Neural cell (in vitro differentiated cells): ENCODE data around the gene TRMU. TPM values are rescaled to one million over a fixed set of nuclear protein-coding genes. Genes with fewer than 3 reads are reported as not detected.

Source experiments
- H2AFZ ChIP-seq: fragments of 200-600, 300-800 bp; sonication (generic), shearing (Covaris generic); 2 replicates; pipeline ENCODE4 v1.6.0; 2014; ENCODE audit warnings: low read depth, mild to moderate bottlenecking, antibody characterized with exemption, low read length, moderate library complexity
- H3F3A ChIP-seq: fragments of 200-600 bp; shearing (Covaris generic); 2 replicates; pipeline ENCODE4 v1.6.1; 2016; ENCODE audit warnings: mild to moderate bottlenecking, moderate library complexity, mixed read lengths, antibody characterized with exemption, low read length; ENCODE audit not compliant: insufficient read depth, poor library complexity, severe bottlenecking
- H3K27ac ChIP-seq: fragments of 200-600, 300-800 bp; sonication (generic), shearing (Covaris generic); 2 replicates; pipeline ENCODE4 v1.5.1; 2014; ENCODE audit warnings: mild to moderate bottlenecking, low read length, moderate library complexity
- H3K27me3 ChIP-seq: fragments of 300-800, 200-600 bp; sonication (generic), shearing (Covaris generic); 2 replicates; pipeline ENCODE4 v1.6.0; 2014; ENCODE audit warnings: mild to moderate bottlenecking, low read depth, low read length, moderate library complexity; ENCODE audit not compliant: insufficient read depth
- H3K36me3 ChIP-seq: fragments of 300-800, 200-600 bp; sonication (generic), shearing (Covaris generic); 2 replicates; pipeline ENCODE4 v1.5.1; 2014; ENCODE audit warnings: mild to moderate bottlenecking, antibody characterized with exemption, low read length, moderate library complexity; ENCODE audit not compliant: insufficient read depth
- H3K4me2 ChIP-seq: fragments of 300-800, 200-600 bp; sonication (generic), shearing (Covaris generic); 2 replicates; pipeline ENCODE4 v1.6.0; 2014; ENCODE audit warnings: mild to moderate bottlenecking, low read length
- H3K4me3 ChIP-seq: fragments of 300-800, 200-600 bp; sonication (generic), shearing (Covaris generic); 2 replicates; pipeline ENCODE4 v1.5.1; 2014; ENCODE audit warnings: mild to moderate bottlenecking, low read length, moderate library complexity
- H3K79me2 ChIP-seq: fragments of 200-600 bp; shearing (Covaris generic); replicated peaks from 2 replicates; pipeline ENCODE4 v1.6.0; 2014; ENCODE audit warnings: mild to moderate bottlenecking, low read length, moderate library complexity; ENCODE audit not compliant: insufficient read depth
- H3K9ac ChIP-seq: fragments of 300-800, 200-600 bp; sonication (generic), shearing (Covaris generic); 2 replicates; pipeline ENCODE4 v1.6.1; 2016; ENCODE audit warnings: mild to moderate bottlenecking, low read length, mixed read lengths
- H3K9me2 ChIP-seq: fragments of 200-600 bp; shearing (Covaris generic); 2 replicates; pipeline ENCODE4 v1.6.1; 2016; ENCODE audit warnings: mild to moderate bottlenecking, low read length, mixed read lengths; ENCODE audit not compliant: insufficient read depth
- H3K9me3 ChIP-seq: fragments of 200-600, 300-800 bp; sonication (generic), shearing (Covaris generic); 2 replicates; pipeline ENCODE4 v1.6.1; 2016; ENCODE audit warnings: mild to moderate bottlenecking, mixed run types, low read length, moderate library complexity, mixed read lengths
- H4K20me1 ChIP-seq: fragments of 200-600 bp; shearing (Covaris generic); 2 replicates; pipeline ENCODE4 v1.6.1; 2016; ENCODE audit warnings: mild to moderate bottlenecking, mixed run types; ENCODE audit not compliant: insufficient read depth
- EP300 ChIP-seq: fragments of 450-650 bp; conservative IDR thresholded peaks from 2 replicates; pipeline ENCODE4 v1.6.1; 2014; ENCODE audit warnings: antibody characterized with exemption, mild to moderate bottlenecking, moderate library complexity; ENCODE audit not compliant: poor library complexity, severe bottlenecking
- EZH2 ChIP-seq: fragments of 200-600, 300-800 bp; shearing (Covaris generic), sonication (generic); IDR thresholded peaks from 2 replicates; pipeline ENCODE4 v1.6.1; 2014; ENCODE audit warnings: antibody characterized with exemption, low read length, borderline replicate concordance, mild to moderate bottlenecking; ENCODE audit not compliant: insufficient read depth, poor library complexity, severe bottlenecking
- POLR2AphosphoS5 ChIP-seq: IDR thresholded peaks from 2 replicates; pipeline ENCODE4 v1.6.1; 2012
- RAD21 ChIP-seq: fragments of 450-650 bp; conservative IDR thresholded peaks from 2 replicates; pipeline ENCODE4 v1.6.1; 2014; ENCODE audit warnings: antibody characterized with exemption, mild to moderate bottlenecking, moderate library complexity
- REST ChIP-seq: IDR thresholded peaks from 2 replicates; pipeline ENCODE4 v1.6.1; 2012; ENCODE audit warnings: borderline replicate concordance
- SMC3 ChIP-seq: fragments of 450-650 bp; conservative IDR thresholded peaks from 2 replicates; pipeline ENCODE4 v1.6.1; 2014; ENCODE audit warnings: antibody characterized with exemption, mild to moderate bottlenecking, moderate library complexity; ENCODE audit not compliant: poor library complexity
- TAF1 ChIP-seq: IDR thresholded peaks from 2 replicates; pipeline ENCODE4 v1.6.1; 2012; ENCODE audit warnings: low read depth
- polyA plus RNA-seq: library from polyadenylated mRNA; depleted of rRNA; stranded (reverse); fragments of >200 nt; gene quantifications from 2 replicates; pipeline ENCODE4 v1.2.3, GENCODE V29; 2014
- TF ChIP-seq, protein P1 (sequence below): fragments of 450-650 bp; IDR thresholded peaks from 2 replicates; pipeline ENCODE4 v1.5.1; 2014; ENCODE audit warnings: antibody characterized with exemption, mild to moderate bottlenecking, moderate library complexity; ENCODE audit not compliant: poor library complexity, severe bottlenecking

TRMU gene
- polyA plus RNA-seq, 1 donor from 2014 or later, result 72.9 TPM

- Histone ChIP-seq H3K4me2 (no peak overlapping the region), H2AFZ (no peak overlapping the region), H3K4me3 (no peak overlapping the region)
These were observed 15.7 kb downstream of the TRMU start for GRCh38 chr22:46351131-46351735.

GRCh38 chr22:46351767-46352166, 16.3 kb downstream of the TRMU start:
- no peaks in the 10 kb centered on the region for H3K9me2 ChIP-seq
- no peaks in the 10 kb centered on the region for H3K9me3 ChIP-seq
- H3K4me2 ChIP-seq, result no peak overlapping the region
- TF ChIP-seq EZH2 (no peak), EP300 (no peak), SMC3 (no peak), REST (no peak)
- TF ChIP-seq, protein P1, sequence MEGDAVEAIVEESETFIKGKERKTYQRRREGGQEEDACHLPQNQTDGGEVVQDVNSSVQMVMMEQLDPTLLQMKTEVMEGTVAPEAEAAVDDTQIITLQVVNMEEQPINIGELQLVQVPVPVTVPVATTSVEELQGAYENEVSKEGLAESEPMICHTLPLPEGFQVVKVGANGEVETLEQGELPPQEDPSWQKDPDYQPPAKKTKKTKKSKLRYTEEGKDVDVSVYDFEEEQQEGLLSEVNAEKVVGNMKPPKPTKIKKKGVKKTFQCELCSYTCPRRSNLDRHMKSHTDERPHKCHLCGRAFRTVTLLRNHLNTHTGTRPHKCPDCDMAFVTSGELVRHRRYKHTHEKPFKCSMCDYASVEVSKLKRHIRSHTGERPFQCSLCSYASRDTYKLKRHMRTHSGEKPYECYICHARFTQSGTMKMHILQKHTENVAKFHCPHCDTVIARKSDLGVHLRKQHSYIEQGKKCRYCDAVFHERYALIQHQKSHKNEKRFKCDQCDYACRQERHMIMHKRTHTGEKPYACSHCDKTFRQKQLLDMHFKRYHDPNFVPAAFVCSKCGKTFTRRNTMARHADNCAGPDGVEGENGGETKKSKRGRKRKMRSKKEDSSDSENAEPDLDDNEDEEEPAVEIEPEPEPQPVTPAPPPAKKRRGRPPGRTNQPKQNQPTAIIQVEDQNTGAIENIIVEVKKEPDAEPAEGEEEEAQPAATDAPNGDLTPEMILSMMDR, result no peak
- H3K27me3 ChIP-seq, result no peaks in the 10 kb centered on the region
- no peak overlapping the region for H3K9ac ChIP-seq
- H2AFZ ChIP-seq, result no peak overlapping the region
- H3K36me3 ChIP-seq, result no peaks in the 10 kb centered on the region
- no peaks in the 10 kb centered on the region for H3K79me2 ChIP-seq
- H3K4me3 ChIP-seq, result no peak overlapping the region
- no peaks in the 10 kb centered on the region for H4K20me1 ChIP-seq
- H3F3A ChIP-seq, result no peaks in the 10 kb centered on the region
- H3K27ac ChIP-seq, result no peak overlapping the region

More at GRCh38 chr22:46351131-46351735, 15.7 kb downstream of the TRMU start:
- no peaks in the 10 kb centered on the region for H3K9me3 ChIP-seq
- H3K9ac ChIP-seq, result no peak overlapping the region
- H3K36me3 ChIP-seq, result no peaks in the 10 kb centered on the region
- H3K27ac ChIP-seq, result no peak overlapping the region
- H4K20me1 ChIP-seq, result no peaks in the 10 kb centered on the region
- no peaks in the 10 kb centered on the region for H3K79me2 ChIP-seq
- H3K27me3 ChIP-seq, result no peaks in the 10 kb centered on the region
- no peaks in the 10 kb centered on the region for H3K9me2 ChIP-seq
- H3F3A ChIP-seq, result no peaks in the 10 kb centered on the region
- no peak for TF ChIP-seq SMC3
- no peak for TF ChIP-seq POLR2AphosphoS5
- TF ChIP-seq EP300, result no peak
- TF ChIP-seq RAD21, result no peak
- no peak for TF ChIP-seq EZH2
- TF ChIP-seq REST, result no peak
- TF ChIP-seq TAF1, result no peak
